Activated T-helper 1 cell treated with anti-CD3 and anti-CD28 coated beads, Interleukin-2, amount 50 U/mL, for 16 hours (primary cell): Measurements from ENCODE around the gene BMP5.
"Not testable (repeated sequence)": the region's sequence is repeated elsewhere in the genome, so short reads cannot be mapped to it uniquely, and the experiment has no call there.

Source experiments
- DNase-seq, 2 donors: peaks; one replicate each; pipeline ENCODE4 v3.0.0-alpha.2; 2020; ENCODE audit warnings: low read depth in 1 of 2, low spot score in 1 of 2

BMP5 gene

DNA sequence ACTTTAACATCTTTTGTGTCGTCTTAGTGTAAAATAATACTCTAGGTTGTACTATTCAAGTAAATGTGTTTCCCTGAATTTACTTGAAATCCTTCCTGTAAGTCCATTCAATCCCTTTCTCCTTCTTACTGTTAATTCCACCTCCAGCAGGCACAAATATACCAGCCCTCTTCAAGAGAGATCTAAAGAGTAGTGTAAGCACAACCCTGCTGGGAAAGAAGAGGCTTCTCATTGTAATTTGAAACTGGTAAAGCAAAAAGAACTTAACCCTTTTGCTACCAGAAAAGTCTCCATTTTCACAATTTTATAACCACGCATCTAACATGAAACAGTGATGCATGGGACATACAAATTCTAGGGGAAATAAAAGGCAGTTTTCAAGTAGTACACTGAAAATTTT, at the start of gene BMP5:
Gene BMP5, minus strand, starts transcription at position 191 of the 400 bp plus-strand sequence. CDS start 725 bp downstream, outside the sequence.
- DNase-seq: no peak

DNA sequence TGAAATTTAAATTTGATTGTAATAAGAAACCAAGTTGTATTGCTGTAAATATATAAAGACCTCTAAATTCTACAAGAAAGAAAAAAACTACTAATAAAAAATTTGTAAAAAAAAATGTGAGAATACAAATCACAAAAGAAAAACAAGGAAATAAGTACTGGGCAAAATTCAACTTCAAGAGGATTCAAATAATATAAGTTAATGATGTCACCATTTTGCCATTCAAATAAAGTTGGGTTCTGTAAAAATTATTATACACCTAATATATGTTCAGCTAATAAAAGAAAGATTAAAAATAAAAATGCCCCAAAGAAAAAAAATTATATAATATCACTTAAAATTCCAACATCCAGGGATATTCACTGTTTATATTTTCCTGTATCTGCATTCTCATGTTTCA, 47.0 kb upstream of the BMP5 start:
- no peak for DNase-seq

DNA sequence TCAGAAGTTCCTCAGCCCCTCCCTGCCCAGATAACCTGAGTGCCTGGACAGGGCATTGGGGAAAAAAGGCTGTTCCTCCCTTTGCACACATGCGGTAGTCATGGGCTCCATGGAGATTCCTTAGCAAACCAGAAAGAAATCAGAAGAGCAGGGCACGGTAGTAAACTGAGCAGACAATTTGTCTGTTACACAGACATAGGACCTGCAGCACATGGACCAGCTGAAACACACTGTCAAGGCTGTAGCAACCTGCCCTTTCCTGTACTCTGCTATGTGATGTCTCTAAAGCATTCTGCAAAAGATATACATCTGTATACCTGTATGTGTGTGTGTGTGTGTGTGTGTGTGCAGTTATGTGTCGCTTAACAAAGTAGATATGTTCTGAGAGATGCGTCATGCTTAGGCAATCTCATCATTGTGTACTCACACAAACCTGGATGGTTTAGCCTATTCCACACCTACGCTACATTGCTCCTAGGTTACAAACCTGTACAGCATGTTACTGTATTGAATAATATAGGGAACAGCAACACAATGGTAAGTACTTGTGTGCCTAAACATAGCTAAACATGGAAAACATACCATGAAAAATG, 44.4 kb upstream of the BMP5 start:
- DNase-seq: no peak

DNA sequence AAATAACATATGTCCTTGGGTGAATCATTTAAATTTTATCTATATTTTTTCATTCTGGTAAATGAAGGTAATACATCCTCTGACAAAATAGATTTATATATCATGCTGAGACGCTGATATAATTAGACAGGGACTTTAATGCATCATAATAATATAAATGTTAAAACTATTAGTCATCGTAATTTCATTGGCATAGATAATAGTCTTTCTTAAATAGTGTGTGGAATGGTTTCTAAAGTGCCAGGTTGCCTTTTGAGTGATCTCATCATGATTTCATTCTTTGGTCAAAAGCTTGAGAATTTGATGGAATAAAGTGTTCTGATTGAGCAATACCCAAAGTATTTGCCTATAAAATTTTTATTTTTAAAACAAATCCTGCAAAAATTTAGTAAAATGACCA, 43.2 kb upstream of the BMP5 start:
- no peak for DNase-seq

DNA sequence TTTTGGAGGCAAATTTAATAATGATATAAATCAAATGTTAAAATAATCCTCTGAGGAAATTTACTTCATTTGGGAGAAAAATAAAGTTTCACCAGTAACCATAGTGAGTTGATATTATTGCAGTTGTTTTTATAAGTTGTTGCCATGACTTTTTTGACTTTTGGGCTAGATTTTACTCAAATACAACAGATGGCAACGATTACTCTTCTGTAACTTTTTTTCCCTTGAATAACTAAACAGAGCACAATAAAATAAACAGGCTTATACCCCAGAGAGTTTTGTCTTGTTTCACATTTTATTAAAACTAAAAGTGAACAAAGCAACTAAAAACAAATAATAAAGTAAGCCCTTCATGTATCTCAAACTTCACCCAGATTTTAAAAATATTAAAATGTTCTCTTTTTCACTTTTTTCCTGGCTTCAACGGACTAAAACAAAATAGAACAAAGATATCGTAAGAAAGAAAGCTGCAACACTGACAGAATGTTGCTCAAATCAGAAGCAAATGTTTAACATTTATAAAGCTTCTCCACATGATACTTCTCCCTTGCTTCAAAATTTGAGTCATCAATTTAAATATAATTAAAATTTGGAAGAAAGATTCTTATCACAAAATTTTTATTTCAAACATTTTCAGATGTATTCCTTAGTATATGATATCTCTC, 42.5 kb upstream of the BMP5 start:
- no peak for DNase-seq

DNA sequence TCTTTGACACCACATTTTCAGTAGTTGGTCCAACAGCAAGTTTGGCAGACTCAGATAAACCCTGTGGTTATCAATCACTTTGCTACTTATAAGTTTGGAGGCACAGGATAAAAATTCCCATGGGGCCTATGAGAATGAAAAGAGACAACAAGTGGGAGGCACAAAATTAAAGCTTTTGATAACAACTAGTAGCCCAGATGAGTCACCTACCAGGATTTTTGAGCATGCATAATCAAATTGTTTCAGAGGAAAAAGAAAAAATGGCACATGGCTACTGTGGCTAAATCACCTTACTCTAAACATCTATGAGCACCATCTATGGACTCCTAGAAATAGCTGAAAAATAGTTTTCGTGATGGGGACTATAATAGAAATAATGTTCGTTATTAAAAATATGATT, 40.8 kb upstream of the BMP5 start:
- no peak for DNase-seq

DNA sequence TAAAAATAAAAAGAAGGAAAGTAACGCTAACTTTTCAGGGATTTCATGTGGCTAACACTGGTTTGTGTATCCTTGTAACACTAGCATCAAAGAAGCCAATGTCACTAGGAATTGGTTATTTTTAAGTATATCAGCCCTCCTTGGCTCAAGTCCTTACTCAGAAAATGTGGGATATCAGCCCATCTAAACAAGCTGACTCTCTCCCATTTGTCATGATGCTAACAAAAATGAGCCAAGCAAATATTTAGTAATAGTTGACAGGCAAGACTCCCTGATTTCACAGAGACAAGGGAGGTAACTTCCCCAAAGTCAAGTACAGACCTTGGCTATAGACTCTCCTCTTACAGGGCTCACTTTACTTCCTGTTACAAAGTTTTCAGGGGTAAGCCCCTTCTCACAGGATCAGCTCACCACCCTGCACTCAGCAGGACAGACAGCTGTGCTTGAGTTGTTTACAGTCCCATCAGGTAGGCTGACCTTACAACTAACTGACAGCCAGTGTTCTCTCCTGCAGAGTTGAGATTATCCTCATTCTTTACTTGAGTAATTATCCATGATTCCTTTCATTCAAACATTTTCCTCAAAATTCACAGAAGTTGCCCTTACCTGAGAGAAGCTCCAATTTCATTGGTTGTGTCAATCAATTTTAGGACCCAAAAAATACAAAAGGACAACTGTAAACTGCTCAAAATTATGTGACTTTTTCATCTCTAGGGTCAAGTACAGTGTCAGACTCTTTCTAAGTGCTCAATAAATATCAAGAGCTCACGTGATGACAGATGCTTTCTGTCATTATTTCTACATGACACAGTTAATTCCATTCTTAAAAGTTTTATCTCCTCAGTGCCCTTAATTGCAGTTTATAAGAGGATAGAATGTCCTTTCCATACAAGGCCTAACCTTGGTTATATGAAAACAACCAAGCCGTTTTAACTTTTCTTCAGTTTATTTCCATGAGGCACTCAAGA, 38.1 kb upstream of the BMP5 start:
- DNase-seq: no peak

DNA sequence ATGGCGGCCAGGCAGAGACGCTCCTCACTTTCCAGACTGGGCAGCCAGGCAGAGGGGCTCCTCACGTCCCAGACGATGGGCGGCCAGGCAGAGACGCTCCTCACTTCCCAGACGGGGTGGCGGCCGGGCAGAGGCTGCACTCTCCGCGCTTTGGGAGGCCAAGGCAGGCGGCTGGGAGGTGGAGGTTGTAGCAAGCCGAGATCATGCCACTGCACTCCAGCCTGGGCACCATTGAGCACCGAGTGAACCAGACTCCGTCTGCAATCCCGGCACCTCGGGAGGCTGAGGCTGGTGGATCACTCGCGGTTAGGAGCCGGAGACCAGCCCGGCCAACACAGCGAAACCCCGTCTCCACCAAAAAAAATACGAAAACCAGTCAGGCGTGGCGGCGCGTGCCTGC, 35.1 kb upstream of the BMP5 start:
- DNase-seq: not testable (repeated sequence)

DNA sequence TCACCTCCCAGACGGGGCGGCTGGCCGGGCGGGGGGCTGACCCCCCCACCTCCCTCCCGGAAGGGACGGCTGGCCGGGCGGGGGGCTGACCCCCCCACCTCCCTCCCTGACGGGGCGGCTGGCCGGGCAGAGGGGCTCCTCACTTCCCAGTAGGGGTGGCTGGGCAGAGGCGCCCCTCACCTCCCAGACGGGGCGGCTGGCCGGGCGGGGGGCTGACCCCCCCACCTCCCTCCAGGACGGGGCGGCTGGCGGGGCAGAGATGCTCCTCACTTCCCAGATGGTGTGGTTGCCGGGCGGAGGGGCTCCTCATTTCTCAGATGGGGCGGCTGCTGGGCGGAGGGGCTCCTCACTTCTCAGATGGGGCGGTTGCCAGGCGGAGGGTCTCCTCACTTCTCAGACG, 34.5 kb upstream of the BMP5 start:
- not testable (repeated sequence) for DNase-seq

DNA sequence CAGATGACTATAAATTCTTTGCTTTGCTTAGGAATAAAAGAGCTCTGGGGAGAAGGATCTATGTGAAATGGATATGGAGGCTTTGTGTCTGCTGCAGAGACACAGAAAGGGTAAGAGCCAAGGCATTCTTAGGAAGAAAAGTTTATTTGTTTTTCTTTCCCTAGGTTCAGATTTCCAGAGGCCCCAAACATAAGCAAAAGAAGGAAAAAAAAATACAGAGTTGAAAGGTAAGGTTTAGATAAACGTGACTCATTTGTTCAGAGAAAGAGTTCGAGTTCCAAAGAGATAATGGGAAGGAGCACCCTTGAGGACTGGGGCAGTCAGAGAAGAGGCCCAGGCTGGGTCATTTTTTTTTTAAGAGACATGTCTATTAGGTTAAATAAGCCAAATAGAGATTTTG, 27.4 kb upstream of the BMP5 start:
- DNase-seq: no peak

DNA sequence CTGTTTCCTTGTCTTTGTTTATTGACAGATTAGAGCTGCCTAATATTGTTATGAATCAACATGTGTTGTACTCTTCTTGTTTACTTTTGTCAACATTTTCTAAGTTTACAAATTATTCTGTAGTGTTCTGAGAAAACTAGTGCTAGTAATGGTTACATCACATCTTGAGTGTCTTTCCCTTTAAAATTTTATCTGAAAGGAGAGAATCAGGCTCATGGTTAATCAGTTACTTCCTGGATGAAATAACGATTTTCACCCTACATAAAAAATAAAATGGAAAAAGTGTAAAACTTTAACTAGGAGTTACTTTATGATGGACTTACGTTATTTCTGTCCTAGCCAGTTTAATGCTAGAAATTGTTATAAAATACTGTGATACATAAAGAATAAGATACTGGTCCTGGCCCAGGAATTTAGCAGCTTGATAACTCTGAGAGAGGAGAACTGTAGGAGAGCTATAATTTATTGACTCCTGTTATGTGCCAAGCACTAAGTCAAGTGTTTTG, 26.4 kb upstream of the BMP5 start:
- DNase-seq: no peak

DNA sequence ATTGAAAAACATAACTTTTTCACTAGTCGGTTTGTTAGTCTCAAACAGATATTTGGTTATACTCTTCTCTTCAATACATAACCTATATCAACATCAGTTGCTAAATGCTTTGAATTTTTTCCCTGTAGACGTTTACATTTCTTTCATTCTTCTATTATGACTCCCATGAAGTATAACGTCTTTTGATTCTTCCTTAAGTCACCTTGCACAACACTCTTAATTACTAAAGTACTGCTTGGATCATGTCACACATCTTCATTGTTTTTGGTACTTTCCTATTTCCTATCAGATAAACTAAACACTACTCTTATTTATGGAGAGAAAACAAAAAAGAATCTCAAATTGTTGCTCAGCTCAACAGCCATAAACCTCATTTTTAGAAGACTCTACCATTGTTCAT, 23.0 kb upstream of the BMP5 start:
- DNase-seq: no peak

DNA sequence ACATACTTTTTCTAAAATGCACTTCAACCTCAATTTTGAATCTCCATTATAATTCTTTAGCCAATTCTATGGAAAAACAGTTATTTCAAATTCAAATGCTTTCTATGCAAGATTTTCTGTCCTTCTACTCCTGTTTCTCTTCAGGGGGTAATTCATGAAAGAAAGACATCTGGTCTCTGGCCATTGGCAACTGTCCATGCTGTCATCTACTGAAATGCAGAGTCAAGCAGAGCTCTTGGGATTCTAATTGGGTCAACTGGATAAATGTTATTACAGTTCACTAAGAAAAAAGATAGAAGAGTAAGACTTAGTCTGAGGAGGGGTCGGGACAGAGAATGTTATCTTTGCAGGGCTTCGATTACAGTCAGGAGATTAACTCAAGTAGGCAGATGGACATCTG, 22.0 kb upstream of the BMP5 start:
- no peak for DNase-seq

DNA sequence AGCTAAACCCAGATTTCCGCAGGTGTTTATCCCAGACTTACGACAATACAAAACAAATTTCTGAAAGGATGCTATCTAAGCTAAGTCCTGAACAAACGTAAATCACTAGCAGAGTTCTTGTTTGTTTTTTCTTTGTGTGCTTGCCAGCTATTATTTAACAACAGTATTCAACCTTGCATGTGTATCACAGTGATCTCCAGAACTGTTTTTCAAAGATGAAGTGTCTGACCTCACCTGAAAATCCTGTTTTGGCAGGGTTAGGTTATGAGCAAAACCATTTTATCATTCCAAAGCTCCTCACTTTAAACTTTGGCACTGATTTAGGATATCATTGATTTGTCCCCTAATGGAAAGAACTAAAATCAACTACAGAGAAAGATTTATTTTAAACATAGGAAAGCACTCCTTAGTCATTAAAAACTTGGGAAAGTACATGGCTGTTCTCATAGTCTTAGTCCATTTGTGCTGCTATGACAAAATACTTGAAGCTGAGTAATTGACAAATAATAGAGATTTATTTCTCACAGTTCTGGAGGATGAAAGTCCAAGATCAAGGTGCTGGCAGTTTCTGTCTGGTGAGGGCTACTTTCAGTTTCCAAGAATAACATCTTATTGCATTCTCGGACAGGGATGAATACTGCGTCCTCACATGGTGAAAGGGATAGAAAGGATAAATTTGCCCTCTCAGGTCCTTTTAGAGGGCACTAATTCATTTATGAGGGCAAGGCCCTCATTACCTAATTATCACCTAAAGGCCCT, 20.8 kb upstream of the BMP5 start:
- no peak for DNase-seq

DNA sequence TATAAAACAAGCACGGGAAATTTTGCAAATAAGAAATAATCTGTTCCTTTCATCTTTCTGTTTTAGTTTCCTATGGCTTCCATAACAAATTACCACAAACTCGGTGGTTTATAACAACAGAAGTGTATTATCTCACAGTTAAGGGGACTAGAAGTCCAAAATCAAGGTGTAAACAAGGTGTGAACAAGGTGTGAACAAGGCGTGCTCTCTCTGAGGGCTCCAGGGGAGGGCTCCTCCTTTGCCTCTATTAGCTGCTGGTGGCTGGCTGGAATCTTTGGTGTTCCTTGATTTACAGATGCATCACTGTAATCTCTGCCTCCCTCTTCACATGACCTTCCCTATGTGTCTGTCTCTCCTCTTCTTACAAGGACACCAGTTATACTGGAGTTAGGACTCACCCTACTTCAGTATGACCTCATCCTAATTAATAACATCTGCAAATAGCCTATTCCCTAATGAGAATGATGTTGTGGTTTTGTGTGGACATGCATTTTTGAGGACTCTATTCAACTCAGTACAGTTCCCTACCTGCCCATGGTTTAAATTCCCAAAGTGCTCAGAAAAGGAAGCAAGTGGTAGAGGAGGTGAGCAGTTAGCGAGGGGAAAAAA, 17.5 kb upstream of the BMP5 start:
- DNase-seq: no peak

DNA sequence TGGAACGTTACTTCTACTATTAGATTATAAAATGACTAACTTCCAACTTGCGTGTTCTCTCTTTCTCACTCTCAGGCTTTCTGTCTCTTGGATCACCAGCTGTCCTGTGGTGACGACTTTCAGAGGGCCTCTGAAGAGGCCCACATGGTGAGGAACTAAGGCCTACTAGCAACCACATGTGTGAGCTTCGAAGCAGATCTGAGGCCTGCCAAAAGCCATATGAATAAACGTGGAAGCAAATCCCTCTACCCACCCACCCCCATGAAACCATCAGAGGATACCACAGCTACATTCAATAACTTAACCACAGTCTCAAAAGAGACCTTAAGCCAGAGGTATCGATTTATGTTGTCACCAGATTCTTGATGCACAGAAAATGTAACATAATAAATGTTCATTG, 13.5 kb upstream of the BMP5 start:
- DNase-seq: no peak

DNA sequence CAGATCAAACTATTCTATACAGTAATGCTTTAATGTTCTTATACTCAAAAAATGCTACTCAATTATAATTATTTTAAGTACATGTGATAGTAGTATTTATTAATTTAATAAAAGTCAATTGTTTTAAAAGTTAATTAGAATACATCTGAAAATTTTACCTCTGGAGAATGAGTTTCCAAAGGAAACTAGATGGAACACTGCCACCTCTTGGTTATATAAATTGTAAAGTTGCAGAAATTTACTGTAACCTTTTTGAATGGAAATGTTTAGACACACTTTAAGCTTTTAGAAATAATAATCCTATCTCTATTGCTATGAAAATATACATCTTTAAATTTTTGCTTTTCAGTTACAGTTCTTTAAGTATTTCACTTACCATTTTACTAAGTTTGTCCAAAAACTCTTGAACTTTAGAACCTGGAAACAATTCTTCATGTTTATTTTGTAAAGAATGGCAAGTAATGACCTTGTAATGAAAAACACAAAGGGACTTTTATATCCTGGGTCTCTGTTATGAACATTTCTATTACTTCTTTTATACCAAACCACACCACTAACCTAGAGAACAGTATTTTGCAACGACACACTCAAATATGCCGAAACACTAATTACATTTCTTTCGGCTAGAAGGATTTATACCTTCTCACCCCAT, 10.9 kb upstream of the BMP5 start:
- no peak for DNase-seq

DNA sequence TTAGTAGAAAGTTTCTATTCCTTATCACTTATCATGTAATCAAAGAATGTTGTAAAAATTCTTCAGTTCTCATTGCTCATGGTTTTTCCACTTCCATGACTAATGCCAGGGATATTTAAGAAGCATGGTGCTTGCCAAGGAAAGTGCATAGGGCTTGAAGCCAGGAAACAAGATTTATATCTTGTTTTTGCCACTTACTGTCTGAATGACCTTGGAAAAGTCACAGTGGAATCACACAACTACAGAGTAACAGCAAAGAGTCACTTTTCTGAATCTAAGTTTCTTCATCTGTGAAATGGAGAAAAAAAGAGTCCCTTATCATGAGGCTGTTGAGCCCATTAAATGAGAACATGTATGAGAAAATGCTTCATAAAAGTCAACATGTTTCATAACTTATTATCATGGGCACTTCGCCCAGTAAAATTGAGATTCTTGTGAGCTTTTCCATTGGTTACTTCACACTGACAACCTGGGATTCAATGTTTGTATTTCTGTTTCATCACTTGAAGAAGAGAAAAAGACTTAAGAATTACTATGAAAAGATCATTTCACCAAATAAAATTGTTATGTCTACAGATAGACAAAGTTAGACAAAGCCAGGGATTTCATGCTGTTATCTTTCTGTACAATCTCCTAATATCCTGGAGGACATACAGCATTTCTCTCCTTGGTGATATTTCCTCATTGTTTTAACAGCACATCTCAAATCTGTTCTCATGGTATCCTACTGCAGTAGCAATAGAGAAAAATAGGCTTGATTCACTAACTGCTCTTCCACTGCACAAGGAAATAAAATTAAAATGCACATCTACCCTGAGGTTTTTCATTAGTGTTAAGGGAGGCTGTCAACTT, 7.6 kb upstream of the BMP5 start:
- DNase-seq: no peak

DNA sequence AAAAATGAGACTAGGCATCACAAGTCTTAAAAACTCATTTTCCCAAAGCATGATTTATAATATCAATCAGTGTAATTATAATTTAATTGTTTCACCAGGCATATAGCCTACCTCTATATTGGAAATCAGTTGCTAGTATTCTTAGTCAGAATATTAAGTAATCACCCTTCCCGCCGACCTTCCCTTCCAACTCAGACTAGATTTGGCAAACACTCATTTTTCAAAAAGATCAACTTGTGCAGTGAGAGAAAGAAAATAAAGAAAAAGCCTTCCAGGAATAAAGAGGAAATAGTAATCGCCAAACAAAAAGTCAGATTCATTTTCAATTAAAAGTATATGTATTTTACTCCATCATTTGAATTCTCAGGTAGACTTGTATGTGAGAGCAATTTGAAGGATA, 1.9 kb upstream of the BMP5 start:
- DNase-seq: no peak
